SK-N-SH (cell line): Measurements from ENCODE around the gene ADTRP. TPM values are rescaled to one million over a fixed set of nuclear protein-coding genes. Genes with fewer than 3 reads are reported as not detected.

Experiments used
- CTCF ChIA-PET: fragments of 300-600, 350-600 bp; formaldehyde crosslinking; extraction: SDS; loops from one replicate; lab custom pipeline; 2021; lab: Yijun Ruan, JAX
- POLR2A ChIA-PET: fragments of 350-600 bp; sonication (Branson Sonifier 250); formaldehyde crosslinking; extraction: SDS; loops from one replicate; lab custom pipeline; 2020; ENCODE audit warnings: antibody characterized with exemption, inconsistent platforms; lab: Yijun Ruan, JAX
- DNase-seq: peaks from one replicate; pipeline ENCODE4 v3.0.0; 2012
- H2AFZ ChIP-seq: fragments of 200-600 bp; sonication (generic); 2 replicates; pipeline ENCODE4 v1.8.1; 2016; ENCODE audit warnings: antibody characterized with exemption, mild to moderate bottlenecking, low read depth
- H3F3A ChIP-seq: fragments of 200-600 bp; sonication (generic); replicated peaks from 2 replicates; pipeline ENCODE3; 2016; ENCODE audit warnings: antibody characterized with exemption, mild to moderate bottlenecking; ENCODE audit not compliant: insufficient read depth
- H3K27ac ChIP-seq, 2 experiments: fragments of 200-500 bp in 1 of 2; fragments of 200-600 bp in 1 of 2; sonication (Bioruptor generic) in 1 of 2; sonication (generic), shearing (Covaris generic) in 1 of 2; 2 replicates each; pipeline versions ENCODE4 v1.5.1 to v1.6.1; 2014 to 2016; ENCODE audit warnings: low read depth in 2 of 2, inconsistent platforms in 1 of 2, low read length in 1 of 2, mild to moderate bottlenecking in 1 of 2, mixed read lengths in 1 of 2
- H3K27me3 ChIP-seq: fragments of 200-600 bp; sonication (generic), shearing (Covaris generic); 2 replicates; pipeline ENCODE4 v1.6.1; 2016; ENCODE audit warnings: mixed run types; ENCODE audit not compliant: insufficient read depth
- H3K36me3 ChIP-seq, 2 experiments: fragments of 200-500 bp in 1 of 2; fragments of 200-600 bp in 1 of 2; sonication (Bioruptor generic) in 1 of 2; sonication (generic) in 1 of 2; replicated peaks in 1 of 2; 2 replicates each; pipeline versions ENCODE3 to v1.5.1; 2014 to 2016; ENCODE audit warnings: low read length in 1 of 2, mild to moderate bottlenecking in 1 of 2; ENCODE audit not compliant: insufficient read depth in 2 of 2, control insufficient read depth in 1 of 2
- H3K4me1 ChIP-seq, 2 experiments: fragments of 200-500 bp in 1 of 2; fragments of 200-600 bp in 1 of 2; sonication (Bioruptor generic) in 1 of 2; sonication (generic), shearing (Covaris generic) in 1 of 2; 2 replicates each; pipeline versions ENCODE4 v1.5.1 to v1.6.1; 2014 to 2016; ENCODE audit warnings: low read depth in 1 of 2, low read length in 1 of 2, mixed run types in 1 of 2; ENCODE audit not compliant: insufficient read depth in 2 of 2, control insufficient read depth in 1 of 2
- H3K4me2 ChIP-seq: fragments of 200-600 bp; sonication (generic), shearing (Covaris generic); 2 replicates; pipeline ENCODE4 v1.6.1; 2017; ENCODE audit warnings: mixed run types
- H3K4me3 ChIP-seq, 2 experiments: fragments of 200-500 bp in 1 of 2; fragments of 200-600 bp in 1 of 2; sonication (Bioruptor generic) in 1 of 2; sonication (generic), shearing (Covaris generic) in 1 of 2; 2 replicates each; pipeline versions ENCODE4 v1.5.1 to v1.8.1; 2014 to 2016; ENCODE audit warnings: low read depth in 2 of 2, inconsistent platforms in 1 of 2, low read length in 1 of 2, mild to moderate bottlenecking in 1 of 2, mixed read lengths in 1 of 2, moderate library complexity in 1 of 2
- H3K79me2 ChIP-seq: fragments of 200-600 bp; sonication (generic); 2 replicates; pipeline ENCODE4 v1.8.1; 2017; ENCODE audit warnings: mild to moderate bottlenecking; ENCODE audit not compliant: insufficient read depth
- H3K9ac ChIP-seq: fragments of 200-600 bp; sonication (generic); 2 replicates; pipeline ENCODE4 v1.6.1; 2017; ENCODE audit warnings: mixed run types
- H3K9me2 ChIP-seq: fragments of 200-600 bp; sonication (generic); 2 replicates; pipeline ENCODE4 v1.6.1; 2017; ENCODE audit warnings: mixed run types
- H3K9me3 ChIP-seq: fragments of 200-600 bp; sonication (generic); 2 replicates; pipeline ENCODE4 v1.6.1; 2017; ENCODE audit warnings: mixed run types, mild to moderate bottlenecking, moderate library complexity
- H4K20me1 ChIP-seq: fragments of 200-600 bp; sonication (generic); 2 replicates; pipeline ENCODE4 v1.6.1; 2017; ENCODE audit warnings: mild to moderate bottlenecking, mixed run types; ENCODE audit not compliant: insufficient read depth
- CHD2 ChIP-seq: fragments of 150-350 bp; IDR thresholded peaks from 2 replicates; pipeline ENCODE4 v1.6.1; 2018; ENCODE audit warnings: low read length; ENCODE audit not compliant: partially characterized antibody
- ELF1 ChIP-seq: IDR thresholded peaks from 2 replicates; pipeline ENCODE4 v1.4.0; 2012
- EZH2phosphoT487 ChIP-seq: fragments of 200-600 bp; sonication (generic); IDR thresholded peaks from 2 replicates; pipeline ENCODE4 v1.6.1; 2017; ENCODE audit warnings: low read depth, mixed run types, mild to moderate bottlenecking, antibody characterized with exemption, moderate library complexity, borderline replicate concordance
- FOXJ3 ChIP-seq: sonication (generic); formaldehyde crosslinking; IDR thresholded peaks from 2 replicates; pipeline ENCODE4 v1.5.1; 2020; ENCODE audit warnings: mild to moderate bottlenecking, missing genetic modification reagents
- FOXM1 ChIP-seq: IDR thresholded peaks from 2 replicates; pipeline ENCODE4 v1.4.0; 2012; ENCODE audit warnings: low read depth, mild to moderate bottlenecking
- GABPA ChIP-seq: IDR thresholded peaks from 2 replicates; pipeline ENCODE4 v1.4.0; 2012; ENCODE audit warnings: low read depth, mild to moderate bottlenecking
- GATA2 ChIP-seq: sonication (generic); formaldehyde crosslinking; IDR thresholded peaks from 2 replicates; pipeline ENCODE4 v1.5.0; 2020; ENCODE audit warnings: mild to moderate bottlenecking, missing genetic modification reagents
- JUND ChIP-seq: IDR thresholded peaks from 2 replicates; pipeline ENCODE4 v1.4.0; 2012
- MAX ChIP-seq: IDR thresholded peaks from 2 replicates; pipeline ENCODE4 v1.4.0; 2012; ENCODE audit warnings: low read depth
- MXI1 ChIP-seq: IDR thresholded peaks from 2 replicates; pipeline ENCODE4 v1.6.1; 2012; ENCODE audit warnings: mild to moderate bottlenecking, low read depth, low read length, improper control_type of control experiment
- NRF1 ChIP-seq: IDR thresholded peaks from 2 replicates; pipeline ENCODE4 v1.6.1; 2012; ENCODE audit warnings: low read depth, mild to moderate bottlenecking, low read length
- PBX3 ChIP-seq: IDR thresholded peaks from 2 replicates; pipeline ENCODE4; 2012
- POLR2AphosphoS5 ChIP-seq: IDR thresholded peaks from 2 replicates; pipeline ENCODE4 v1.6.1; 2012; ENCODE audit warnings: low read depth, low read length
- RCOR1 ChIP-seq: fragments of 150-350 bp; IDR thresholded peaks from 2 replicates; pipeline ENCODE4 v1.6.1; 2017; ENCODE audit warnings: antibody characterized with exemption, low read length
- RFX5 ChIP-seq: IDR thresholded peaks from 2 replicates; pipeline ENCODE4 v1.6.1; 2012; ENCODE audit warnings: mild to moderate bottlenecking, improper control_type of control experiment, low read length
- RXRA ChIP-seq: IDR thresholded peaks from 2 replicates; pipeline ENCODE4 v1.4.0; 2012; ENCODE audit warnings: low read depth, mild to moderate bottlenecking, borderline replicate concordance
- TAF1 ChIP-seq: IDR thresholded peaks from 2 replicates; pipeline ENCODE4 v1.6.1; 2012; ENCODE audit warnings: low read depth, mild to moderate bottlenecking, low read length, moderate library complexity, borderline replicate concordance
- TCF12 ChIP-seq: IDR thresholded peaks from 2 replicates; pipeline ENCODE4 v1.4.0; 2012
- USF1 ChIP-seq: IDR thresholded peaks from 2 replicates; pipeline ENCODE4 v1.4.0; 2012; ENCODE audit warnings: low read depth, borderline replicate concordance
- USF2 ChIP-seq: fragments of 150-350 bp; IDR thresholded peaks from 2 replicates; pipeline ENCODE4 v1.6.1; 2017; ENCODE audit warnings: antibody characterized with exemption, low read length, low read depth, borderline replicate concordance
- YY1 ChIP-seq: IDR thresholded peaks from 2 replicates; pipeline ENCODE4 v1.4.0; 2012; ENCODE audit warnings: low read depth, mild to moderate bottlenecking
- WGBS: methylation state at CpG from one replicate; pipeline ENCODE4 v1.1.6; 2017; ENCODE audit warnings: low lambda C conversion rate; 5-methylcytosine and 5-hydroxymethylcytosine counted together
- polyA plus RNA-seq, 3 experiments: library from polyadenylated mRNA; depleted of rRNA; stranded (reverse); fragments of >200 nt; gene quantifications; 2 replicates each; pipeline ENCODE4 v1.2.3, GENCODE V29; 2012

Gene ADTRP
- polyA plus RNA-seq, 1 of the 3 experiments (the other 2 are of a cell fraction), result 0.84 TPM

- H3K9ac ChIP-seq, result no peak overlapping the region
- no peak overlapping the region for H3K4me2 ChIP-seq
- H3F3A ChIP-seq, result no peaks in the 10 kb centered on the region
- no peaks in the 10 kb centered on the region for H4K20me1 ChIP-seq
- no peak for DNase-seq
- H3K4me1 ChIP-seq, result peaks cover 0 to 9% of the 10 kb centered on the region in 2 experiments; a peak in 1 of 4 replicates
- WGBS, result 63% methylated on average over 10 of the region's 10 CpGs
- H3K36me3 ChIP-seq, result no peaks in the 10 kb centered on the region
- no peaks in the 10 kb centered on the region for H3K27me3 ChIP-seq
- no peaks in the 10 kb centered on the region for H3K9me3 ChIP-seq
- POLR2A ChIA-PET, result no interaction called here
- no peaks in the 10 kb centered on the region for H3K9me2 ChIP-seq
- no peak overlapping the region for H2AFZ ChIP-seq
- H3K79me2 ChIP-seq, result no peaks in the 10 kb centered on the region
- no peak overlapping the region for H3K27ac ChIP-seq
- CTCF ChIA-PET, result interaction anchor here (0.7 to 0.9 kb wide), 2 partner anchors 20 to 522 kb away, joined by 3 read pairs; no protein-coding TSS in a partner anchor
- H3K4me3 ChIP-seq, result no peak overlapping the region
- TF ChIP-seq PBX3 (no peak), JUND (no peak), MXI1 (no peak), RCOR1 (no peak), POLR2AphosphoS5 (no peak), TCF12 (no peak), FOXJ3 (no peak), GABPA (no peak), TAF1 (no peak), USF2 (no peak)
Measured at GRCh38 chr6:11711984-11712711, 66.5 kb downstream of the ADTRP start.

GRCh38 chr6:11711003-11711983 lies 67.3 kb downstream of the ADTRP start:
- no peaks in the 10 kb centered on the region for H3K27me3 ChIP-seq
- H3K9me3 ChIP-seq, result no peaks in the 10 kb centered on the region
- no peak overlapping the region for H3K4me2 ChIP-seq
- POLR2A ChIA-PET, result no interaction called here
- WGBS, result 92% methylated on average over 21 of the region's 21 CpGs
- no peaks in the 10 kb centered on the region for H3K9me2 ChIP-seq
- H3K36me3 ChIP-seq, result no peaks in the 10 kb centered on the region
- no peak overlapping the region for H3K9ac ChIP-seq
- no peaks in the 10 kb centered on the region for H3K79me2 ChIP-seq
- CTCF ChIA-PET, result interaction anchor here (1.3 kb wide), 1 partner anchor 1182 kb away, joined by 3 read pairs; no protein-coding TSS in a partner anchor
- no peak overlapping the region for H3K27ac ChIP-seq
- DNase-seq, result no peak
- no peak overlapping the region for H2AFZ ChIP-seq
- H3K4me3 ChIP-seq, result no peak overlapping the region
- no peaks in the 10 kb centered on the region for H3F3A ChIP-seq
- no peaks in the 10 kb centered on the region for H4K20me1 ChIP-seq
- peaks cover 0 to 9% of the 10 kb centered on the region in 2 experiments; a peak in 1 of 4 replicates for H3K4me1 ChIP-seq
- TF ChIP-seq TAF1, result no peak
- no peak for TF ChIP-seq USF1
- no peak for TF ChIP-seq MXI1
- TF ChIP-seq GATA2, result no peak
- TF ChIP-seq USF2, result no peak
- TF ChIP-seq ELF1, result no peak
- TF ChIP-seq RFX5, result no peak
- TF ChIP-seq FOXM1, result no peak
- TF ChIP-seq YY1, result no peak
- no peak for TF ChIP-seq MAX
- TF ChIP-seq CHD2, result no peak
- TF ChIP-seq EZH2phosphoT487, result no peak
- no peak for TF ChIP-seq JUND
- TF ChIP-seq RXRA, result no peak
- no peak for TF ChIP-seq NRF1
